Prostate gland (tissue), 2 donors: ENCODE data around the gene MSI1. TPM values are rescaled to one million over a fixed set of nuclear protein-coding genes. Genes with fewer than 3 reads are reported as not detected.

ENCODE experiments used
- DNase-seq: peaks from one replicate; pipeline ENCODE4 v3.0.0-alpha.2; 2019; ENCODE audit warnings: low spot score
- H3K27ac ChIP-seq, 2 donors: fragments of 200-600 bp; sonication (generic); 2 replicates each; pipeline ENCODE4 v1.5.1; 2017 to 2019
- H3K27me3 ChIP-seq: fragments of 200-600 bp; sonication (generic); replicated peaks from 2 replicates; pipeline ENCODE4 v1.5.1; 2019; ENCODE audit not compliant: insufficient read depth
- H3K36me3 ChIP-seq, 2 donors: fragments of 200-600 bp; sonication (generic); 1 replicate in 1 of 2; 2 replicates in 1 of 2; pipeline versions ENCODE4 v1.5.1 to v1.8.1; 2017 to 2019
- H3K4me1 ChIP-seq: fragments of 200-600 bp; sonication (generic); replicated peaks from 2 replicates; pipeline ENCODE4 v1.5.1; 2019
- H3K4me3 ChIP-seq, 2 donors: fragments of 200-600 bp; sonication (generic); 2 replicates each; pipeline ENCODE4 v1.5.1; 2017 to 2019
- H3K9me3 ChIP-seq: fragments of 200-600 bp; sonication (generic); 2 replicates; pipeline ENCODE4 v1.5.1; 2017
- POLR2A ChIP-seq: fragments of 450-650 bp; IDR thresholded peaks from one replicate; pipeline ENCODE4 v1.6.1; 2016; ENCODE audit warnings: antibody characterized with exemption, mild to moderate bottlenecking
- POLR2AphosphoS5 ChIP-seq: sonication (generic); formaldehyde crosslinking; IDR thresholded peaks from one replicate; pipeline ENCODE4 v1.6.1; 2017; ENCODE audit warnings: antibody characterized with exemption
- WGBS: methylation state at CpG from one replicate; pipeline ENCODE4 v1.1.5; 2018; 5-methylcytosine and 5-hydroxymethylcytosine counted together
- intact Hi-C: fragments of 100-400 bp; cut with DNase I; formaldehyde crosslinking; loops from one replicate; pipeline ENCODE4 v1.14.2; 2022
- total RNA-seq, 2 donors: library from RNA; depleted of rRNA; stranded (reverse); fragments of >200 nt; gene quantifications; one replicate each; pipeline ENCODE4 v1.1.0, GENCODE V29; 2016
- TF ChIP-seq, protein P1 (sequence below), 4 experiments: fragments of 200-600 bp in 2 of 4; fragments of 450-650 bp in 2 of 4; sonication (generic) in 2 of 4; IDR thresholded peaks; 1 replicate in 3 of 4; 2 replicates in 1 of 4; pipeline ENCODE4 v1.5.1; 2016 to 2019; ENCODE audit warnings: antibody characterized with exemption in 4 of 4, mild to moderate bottlenecking in 2 of 4, moderate library complexity in 2 of 4

Gene MSI1
- total RNA-seq, 2 donors from 2014 or later, result 1.7 to 8.2 TPM

DNA sequence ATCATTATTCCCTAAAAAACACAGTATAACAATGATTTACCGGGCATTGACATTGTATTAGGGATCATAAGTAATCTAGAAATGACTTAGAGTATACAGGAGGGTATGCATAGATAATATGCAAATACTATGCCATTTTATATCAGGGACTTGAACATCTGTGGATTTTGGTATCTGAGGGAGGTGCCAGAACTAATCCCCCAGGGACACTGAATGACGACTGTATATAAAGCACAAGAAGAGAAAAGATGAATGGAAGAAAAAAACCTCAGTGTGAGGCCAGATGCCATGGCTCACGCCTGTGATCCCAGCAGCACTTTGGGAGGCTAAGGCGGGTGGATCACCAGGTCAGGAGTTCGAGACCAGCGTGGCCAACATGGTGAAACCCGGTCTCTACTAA lies 43.5 kb upstream of the MSI1 start:
- WGBS, result 87% methylated on average over 7 of the region's 7 CpGs
- Histone ChIP-seq H3K9me3 (no peaks in the 10 kb centered on the region), H3K27me3 (no peaks in the 10 kb centered on the region), H3K4me3 (no peak overlapping the region), H3K4me1 (no peaks in the 10 kb centered on the region), H3K36me3 (no peaks in the 10 kb centered on the region), H3K27ac (no peak overlapping the region)
- intact Hi-C loops, result no loop called here
- no peak for DNase-seq
- TF ChIP-seq, protein P1, sequence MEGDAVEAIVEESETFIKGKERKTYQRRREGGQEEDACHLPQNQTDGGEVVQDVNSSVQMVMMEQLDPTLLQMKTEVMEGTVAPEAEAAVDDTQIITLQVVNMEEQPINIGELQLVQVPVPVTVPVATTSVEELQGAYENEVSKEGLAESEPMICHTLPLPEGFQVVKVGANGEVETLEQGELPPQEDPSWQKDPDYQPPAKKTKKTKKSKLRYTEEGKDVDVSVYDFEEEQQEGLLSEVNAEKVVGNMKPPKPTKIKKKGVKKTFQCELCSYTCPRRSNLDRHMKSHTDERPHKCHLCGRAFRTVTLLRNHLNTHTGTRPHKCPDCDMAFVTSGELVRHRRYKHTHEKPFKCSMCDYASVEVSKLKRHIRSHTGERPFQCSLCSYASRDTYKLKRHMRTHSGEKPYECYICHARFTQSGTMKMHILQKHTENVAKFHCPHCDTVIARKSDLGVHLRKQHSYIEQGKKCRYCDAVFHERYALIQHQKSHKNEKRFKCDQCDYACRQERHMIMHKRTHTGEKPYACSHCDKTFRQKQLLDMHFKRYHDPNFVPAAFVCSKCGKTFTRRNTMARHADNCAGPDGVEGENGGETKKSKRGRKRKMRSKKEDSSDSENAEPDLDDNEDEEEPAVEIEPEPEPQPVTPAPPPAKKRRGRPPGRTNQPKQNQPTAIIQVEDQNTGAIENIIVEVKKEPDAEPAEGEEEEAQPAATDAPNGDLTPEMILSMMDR (IDR thresholded peaks at IDR 0.05), result no peak
- TF ChIP-seq POLR2AphosphoS5, result no peak
- no peak for TF ChIP-seq POLR2A

DNA sequence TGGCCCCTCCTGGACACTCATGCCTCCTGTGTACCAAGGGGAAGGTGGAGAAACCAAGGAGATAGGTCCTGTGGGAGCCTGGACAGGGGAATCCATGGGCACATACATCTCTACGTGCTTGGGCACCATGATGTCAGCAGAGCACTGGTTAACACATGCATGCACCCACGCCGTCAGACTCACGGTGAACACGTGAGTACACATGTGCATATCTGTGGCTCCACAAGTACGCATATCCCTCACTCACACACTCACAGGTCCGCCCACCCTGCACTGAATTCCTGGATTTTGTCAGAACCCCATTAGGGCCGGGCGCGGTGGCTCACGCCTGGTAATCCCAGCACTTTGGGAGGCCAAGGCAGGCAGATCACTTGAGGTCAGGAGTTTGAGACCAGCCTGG lies 39.8 kb upstream of the MSI1 start:
- Histone ChIP-seq H3K36me3 (no peaks in the 10 kb centered on the region), H3K27ac (no peak overlapping the region), H3K4me1 (no peaks in the 10 kb centered on the region), H3K9me3 (no peaks in the 10 kb centered on the region), H3K4me3 (no peak overlapping the region), H3K27me3 (no peaks in the 10 kb centered on the region)
- TF ChIP-seq, protein P1 (IDR thresholded peaks at IDR 0.05), result no peak
- no peak for TF ChIP-seq POLR2AphosphoS5
- no peak for TF ChIP-seq POLR2A
- 94% methylated on average over 11 of the region's 11 CpGs for WGBS
- intact Hi-C loops, result no loop called here
- no peak for DNase-seq

DNA sequence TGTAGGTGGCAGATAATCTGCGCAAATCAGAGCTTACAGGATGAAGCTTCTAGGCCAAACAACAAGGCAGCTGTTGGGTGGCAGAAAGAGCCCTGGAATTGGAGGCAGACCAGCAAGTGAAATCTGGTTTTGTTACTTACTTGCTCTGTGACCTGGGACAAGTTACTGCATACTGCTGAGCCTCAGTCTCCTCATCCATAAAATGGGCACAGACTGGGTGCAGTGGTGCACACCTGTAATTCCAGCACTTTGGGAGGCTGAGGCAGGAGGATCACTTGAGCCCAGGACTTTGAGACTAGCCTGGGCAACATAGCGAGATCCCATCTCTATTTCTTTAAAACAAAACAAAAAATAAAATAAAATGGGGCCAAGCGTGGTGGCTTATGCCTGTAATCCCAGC lies 37.6 kb upstream of the MSI1 start:
- Histone ChIP-seq H3K9me3 (no peaks in the 10 kb centered on the region), H3K27me3 (no peaks in the 10 kb centered on the region), H3K27ac (peak overlapping the region; percentile 40 to 72), H3K4me3 (no peak overlapping the region), H3K4me1 (no peaks in the 10 kb centered on the region), H3K36me3 (no peaks in the 10 kb centered on the region)
- DNase-seq, result no peak
- intact Hi-C loops, result no loop called here
- WGBS, result 94% methylated on average over 3 of the region's 3 CpGs
- TF ChIP-seq POLR2A (no peak), POLR2AphosphoS5 (no peak)
- TF ChIP-seq, protein P1 (IDR thresholded peaks at IDR 0.05), result no peak

DNA sequence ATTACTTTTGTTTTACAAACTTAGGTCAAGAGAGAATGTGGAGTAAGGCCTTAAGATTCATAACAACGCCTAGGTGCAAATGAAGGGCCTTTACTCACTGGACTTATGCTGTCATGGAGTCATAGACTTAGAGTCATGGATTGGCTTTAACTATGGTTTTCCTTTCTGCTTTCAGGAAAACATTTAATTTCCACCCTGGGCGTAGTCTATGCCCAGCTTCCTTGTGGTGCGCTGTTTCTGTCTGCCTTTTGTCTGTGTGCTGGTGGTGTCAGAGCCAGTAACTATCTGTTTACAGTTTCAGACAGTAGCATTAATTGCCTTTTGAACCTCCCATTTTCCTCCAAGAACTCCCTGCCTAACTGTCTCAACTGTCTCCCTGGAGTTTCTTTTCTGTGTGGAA lies 37.1 kb upstream of the MSI1 start:
- H3K27ac ChIP-seq, result peak overlapping the region; percentile 40 to 72
- no peaks in the 10 kb centered on the region for H3K4me1 ChIP-seq
- no peak overlapping the region for H3K4me3 ChIP-seq
- H3K9me3 ChIP-seq, result no peaks in the 10 kb centered on the region
- 71% methylated on average over 3 of the region's 3 CpGs for WGBS
- intact Hi-C loops, result no loop called here
- no peaks in the 10 kb centered on the region for H3K36me3 ChIP-seq
- H3K27me3 ChIP-seq, result no peaks in the 10 kb centered on the region
- TF ChIP-seq POLR2AphosphoS5 (peak; percentile 44), POLR2A (no peak)
- TF ChIP-seq, protein P1 (IDR thresholded peaks at IDR 0.05), result no peak
- no peak for DNase-seq

DNA sequence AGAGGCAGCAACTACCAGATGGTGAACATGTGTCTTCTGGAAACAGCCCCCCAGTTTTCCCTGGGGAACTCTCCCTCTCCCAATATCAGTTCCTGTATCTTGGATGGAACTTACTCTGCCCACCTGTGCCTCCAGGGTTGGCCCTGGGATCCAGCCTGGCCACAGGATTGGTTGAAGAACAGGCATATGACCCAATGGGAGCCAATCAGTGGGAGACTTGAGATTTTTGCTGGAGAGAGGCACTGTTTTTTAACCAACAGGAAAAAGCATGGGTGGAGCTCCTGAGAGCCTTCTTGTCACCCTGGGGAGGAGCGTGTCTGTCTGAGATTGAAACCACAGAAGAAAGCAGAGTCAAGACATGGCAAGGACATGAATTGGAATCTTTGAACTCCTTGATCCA lies 35.3 kb upstream of the MSI1 start:
- WGBS, result 83% methylated on average over 1 of the region's 1 CpG

More for the DNA sequence above, 35.3 kb upstream of the MSI1 start:
- TF ChIP-seq POLR2AphosphoS5 (no peak), POLR2A (no peak)
- TF ChIP-seq, protein P1 (IDR thresholded peaks at IDR 0.05), result no peak
- no peak overlapping the region for H3K4me3 ChIP-seq
- no peaks in the 10 kb centered on the region for H3K4me1 ChIP-seq
- H3K36me3 ChIP-seq, result no peaks in the 10 kb centered on the region
- no peaks in the 10 kb centered on the region for H3K27me3 ChIP-seq
- intact Hi-C loops, result no loop called here
- H3K9me3 ChIP-seq, result no peaks in the 10 kb centered on the region
- no peak for DNase-seq
- H3K27ac ChIP-seq, result no peak overlapping the region
